GM21825 (cell line): ENCODE data around the gene KIF9.
"Not testable (repeated sequence)": the region's sequence is repeated elsewhere in the genome, so short reads cannot be mapped to it uniquely, and the experiment has no call there.

Experiments used
- ATAC-seq: cut with Tn5 transposase; IDR thresholded peaks from one replicate; pipeline ENCODE4 v1.9.1; 2021; ENCODE audit warnings: mild to moderate bottlenecking, moderate library complexity; ENCODE audit not compliant: unreplicated experiment

The KIF9 gene

GRCh38 chr3:47251689-47252088, 30.9 kb downstream of the KIF9 start:
- ATAC-seq, result no peak

DNA sequence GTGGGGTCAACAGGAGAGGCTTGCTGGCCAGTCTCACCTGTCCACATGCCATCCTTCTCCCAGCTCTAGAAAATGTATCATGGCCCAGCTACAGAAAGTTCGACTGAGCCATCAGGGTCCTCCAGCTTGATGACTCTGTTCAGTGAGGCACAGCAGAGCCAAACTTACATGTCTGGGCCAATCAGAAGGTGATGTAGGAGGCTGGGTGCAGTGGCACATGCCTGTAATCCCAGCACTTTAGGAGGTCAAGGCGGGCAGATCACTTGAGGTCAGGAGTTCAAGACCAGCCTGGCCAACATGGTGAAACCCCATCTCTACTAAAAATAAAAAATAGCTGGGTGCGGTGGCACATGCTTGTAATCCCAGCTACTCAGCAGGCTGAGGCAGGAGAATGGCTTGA, 31.5 kb downstream of the KIF9 start:
- ATAC-seq, result not testable (repeated sequence)

- no peak for ATAC-seq
Measured at GRCh38 chr3:47250309-47251060, 32.1 kb downstream of the KIF9 start.

DNA sequence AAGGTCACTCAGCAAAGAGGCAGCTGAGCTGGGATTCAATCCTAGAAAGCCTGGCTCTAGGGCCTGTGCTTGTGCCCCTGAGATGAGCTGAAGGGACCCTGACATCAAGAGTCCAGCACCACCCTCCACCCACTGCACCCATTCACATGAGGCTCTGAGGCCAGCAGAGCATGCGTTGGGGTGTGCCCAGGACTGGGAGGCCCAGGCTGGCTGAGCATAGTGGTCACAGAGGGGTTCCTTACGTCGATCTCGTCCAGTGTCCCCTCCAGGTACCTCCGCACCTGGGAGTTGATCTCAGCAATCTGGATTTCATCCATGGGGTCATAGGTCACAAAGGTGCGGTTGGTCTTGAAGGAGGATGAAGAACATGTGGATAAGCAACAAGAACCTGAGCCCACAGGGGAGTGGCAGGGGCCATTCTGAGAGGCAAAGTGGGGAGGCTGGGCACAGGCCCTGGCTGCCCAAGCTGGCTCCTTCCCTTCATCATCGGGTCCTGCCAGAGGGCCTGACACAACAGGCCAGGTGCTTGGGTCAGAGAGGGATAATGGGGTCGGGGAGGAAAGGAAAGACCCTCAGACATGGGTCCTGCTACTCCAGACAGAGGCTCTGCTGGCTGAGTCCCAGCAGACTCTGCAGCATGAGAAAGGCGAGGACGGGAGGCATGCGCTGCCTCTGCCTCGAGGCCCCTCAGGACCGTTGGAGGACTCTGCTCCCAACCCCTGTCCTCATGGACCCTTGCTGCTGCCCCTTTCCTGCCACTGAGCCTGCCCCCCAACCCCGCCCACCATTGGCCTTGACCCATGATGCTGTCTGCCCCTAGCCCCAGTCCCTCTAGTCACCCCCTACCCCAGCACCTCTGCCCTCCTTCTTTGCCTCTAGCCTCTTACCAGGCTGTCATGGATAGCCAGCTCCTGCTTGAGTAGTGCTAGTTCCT, 35.2 kb downstream of the KIF9 start:
- ATAC-seq, result no peak

GRCh38 chr3:47245271-47245670, 37.3 kb downstream of the KIF9 start:
- no peak for ATAC-seq

DNA sequence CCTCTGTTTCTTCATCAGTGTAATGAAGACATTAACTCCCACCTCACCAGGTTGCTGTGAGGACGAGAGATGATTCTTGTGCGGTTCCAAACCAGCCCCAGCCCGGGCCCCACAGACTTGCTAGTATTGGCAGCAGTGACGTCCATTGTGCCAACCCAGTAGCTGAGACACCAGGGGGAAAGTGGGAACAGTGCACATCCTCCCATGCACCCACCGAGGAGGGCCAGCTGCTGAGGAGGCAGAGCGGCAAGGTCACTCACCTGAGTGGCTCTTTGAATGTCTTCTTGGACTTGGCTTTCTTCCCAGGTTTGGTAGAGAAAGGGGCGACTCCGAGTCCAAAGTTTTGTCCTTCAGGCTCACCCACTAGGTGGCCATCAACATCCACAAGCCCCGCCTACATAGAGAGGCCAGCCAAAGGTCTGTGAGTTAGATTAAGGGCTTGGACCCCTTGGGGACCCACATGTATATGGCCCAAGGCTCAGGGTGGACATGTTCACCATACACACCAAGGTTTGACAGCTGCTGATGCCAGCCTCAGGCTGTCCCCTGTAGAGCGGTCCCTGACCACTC, 38.0 kb downstream of the KIF9 start:
- ATAC-seq, result no peak

GRCh38 chr3:47243419-47244147, 39.0 kb downstream of the KIF9 start:
- ATAC-seq, result no peak

- no peak for ATAC-seq
Measured at GRCh38 chr3:47239929-47240328, 42.7 kb downstream of the KIF9 start.

DNA sequence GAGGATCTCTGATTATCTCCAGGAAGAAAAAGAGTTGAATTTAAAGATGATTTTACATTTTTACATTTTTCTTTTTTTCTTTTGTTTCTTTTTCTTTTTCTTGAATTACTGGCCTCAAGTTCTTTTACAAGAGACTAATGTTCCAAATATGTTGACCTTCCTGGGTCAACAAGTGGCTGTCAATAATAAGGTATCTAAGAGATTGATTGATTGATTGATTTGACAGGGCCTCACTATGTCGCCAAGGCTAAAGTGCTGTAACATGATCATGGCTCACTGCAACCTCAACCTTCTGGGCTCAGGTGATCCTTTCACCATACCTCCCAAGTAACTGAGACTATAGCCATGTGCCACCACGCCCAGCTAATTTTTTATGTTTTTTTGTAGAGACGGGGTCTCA, 44.6 kb downstream of the KIF9 start:
- no peak for ATAC-seq

GRCh38 chr3:47228088-47228487, 54.5 kb downstream of the KIF9 start:
- ATAC-seq, result peak; percentile 55

DNA sequence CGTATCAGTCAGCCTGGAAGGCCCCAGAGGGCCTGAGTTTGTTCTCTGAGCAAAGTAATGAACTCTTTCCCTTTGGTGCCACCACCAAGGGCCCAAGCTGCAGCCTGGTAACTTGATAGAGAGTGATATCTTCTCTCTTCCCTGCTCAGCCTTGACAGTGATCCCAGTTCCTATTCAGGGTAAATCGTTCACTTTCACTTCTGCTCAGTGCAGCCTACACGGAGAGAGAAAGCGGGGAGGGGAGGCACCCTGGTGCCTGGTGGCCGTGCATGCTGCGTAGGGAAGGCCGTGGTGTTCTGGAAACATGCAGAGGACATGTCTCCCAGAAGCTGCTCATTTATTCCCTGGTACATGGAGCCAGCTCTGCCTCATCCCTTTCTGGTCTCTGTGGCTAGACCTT, 54.9 kb downstream of the KIF9 start:
- ATAC-seq, result peak; percentile 73

- peak; percentile 43 for ATAC-seq
Measured at GRCh38 chr3:47225310-47225906, 57.2 kb downstream of the KIF9 start.

GRCh38 chr3:47223755-47224154, 58.8 kb downstream of the KIF9 start:
- no peak for ATAC-seq

GRCh38 chr3:47221798-47222197, 60.8 kb downstream of the KIF9 start:
- no peak for ATAC-seq

- ATAC-seq, result no peak
Measured at GRCh38 chr3:47210863-47211405, 71.7 kb downstream of the KIF9 start.

DNA sequence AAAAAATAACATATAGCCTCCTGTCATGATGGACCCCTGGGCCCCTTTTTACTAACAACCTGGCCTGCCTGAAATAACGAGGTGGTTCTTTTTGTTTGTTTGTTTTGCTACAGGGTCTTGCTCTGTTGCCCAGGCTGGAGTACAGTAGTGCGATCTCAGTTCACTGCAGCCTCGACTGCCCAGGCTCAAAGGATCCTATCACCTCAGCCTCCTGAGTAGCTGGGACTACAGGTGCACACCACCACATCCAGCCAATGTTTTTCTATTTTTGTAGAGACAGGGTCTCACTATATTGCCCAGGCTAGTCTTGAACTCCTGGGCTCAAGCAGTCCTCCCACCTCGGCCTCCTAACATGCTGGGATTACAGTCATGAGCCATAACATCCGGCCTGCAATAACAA, 76.6 kb downstream of the KIF9 start:
- ATAC-seq, result not testable (repeated sequence)

- no peak for ATAC-seq
Measured at GRCh38 chr3:47204875-47205274, 77.7 kb downstream of the KIF9 start.

GRCh38 chr3:47202542-47202941, 80.1 kb downstream of the KIF9 start:
- ATAC-seq, result no peak

GRCh38 chr3:47197287-47197686, 85.3 kb downstream of the KIF9 start:
- no peak for ATAC-seq

DNA sequence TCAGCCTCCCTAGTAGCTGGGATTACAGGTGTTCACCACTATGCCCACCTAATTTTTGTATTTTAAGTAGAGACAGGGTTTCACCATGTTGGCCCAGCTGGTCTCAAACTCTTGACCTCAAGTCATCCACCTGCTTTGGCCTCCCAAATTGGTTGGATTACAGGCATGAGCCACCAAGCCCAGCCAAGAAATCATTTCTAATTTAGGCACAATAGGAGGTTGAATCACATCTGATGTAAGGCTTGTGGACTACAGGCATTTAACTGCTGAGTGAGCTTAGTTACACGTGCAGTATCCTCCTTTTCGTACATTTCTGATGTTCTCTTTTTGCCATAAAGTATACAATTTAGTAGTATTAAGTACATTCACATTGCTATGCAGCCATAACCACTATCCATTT, 87.6 kb downstream of the KIF9 start:
- no peak for ATAC-seq
